ENCODE data around the gene RPL31. TPM values are rescaled to one million over a fixed set of nuclear protein-coding genes. Genes with fewer than 3 reads are reported as not detected.

Gene RPL31
- polyA plus RNA-seq, 1 of the 3 experiments (the other 2 are of a cell fraction), result 4,488 TPM

DNA sequence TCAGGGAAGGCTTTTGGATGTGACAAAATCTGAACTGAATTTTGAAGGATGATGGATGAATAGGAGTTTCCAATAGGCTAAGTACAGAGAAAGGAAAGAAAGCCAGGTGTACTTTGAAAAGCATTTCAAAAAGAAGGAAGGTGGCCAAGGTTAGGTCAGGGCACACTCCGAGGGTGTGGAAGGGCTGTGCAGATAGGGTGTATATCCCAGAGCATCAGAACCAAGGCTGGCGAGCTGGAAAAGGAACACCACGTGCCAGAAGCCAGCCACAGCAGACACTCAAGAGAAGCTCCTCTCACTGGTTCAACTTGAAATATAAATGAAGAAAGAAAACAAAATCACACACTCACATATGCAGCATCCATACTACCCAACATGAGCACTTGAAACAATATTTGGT is 51.0 kb downstream of the RPL31 start:
- WGBS (ENCODE audit: low lambda C conversion rate), result 91% methylated on average over 3 of the region's 3 CpGs

More for the DNA sequence above, 51.0 kb downstream of the RPL31 start:
- no peaks in the 10 kb centered on the region for H3K27me3 ChIP-seq (ENCODE audit: insufficient read depth)
- H3F3A ChIP-seq (replicated peaks; ENCODE audit: insufficient read depth), result no peaks in the 10 kb centered on the region
- H2AFZ ChIP-seq (ENCODE audit: low read depth), result no peak overlapping the region
- no peaks in the 10 kb centered on the region; a peak in 1 of 4 replicates for H3K4me1 ChIP-seq (ENCODE audit: control insufficient read depth in 1 of 2, insufficient read depth in 2 of 2, low read depth in 1 of 2, low read length in 1 of 2)
- CTCF ChIA-PET, result no interaction called here
- no peak overlapping the region for H3K27ac ChIP-seq (ENCODE audit: low read depth in 2 of 2, low read length in 1 of 2)
- H3K4me3 ChIP-seq (ENCODE audit: low read depth in 2 of 2, low read length in 1 of 2), result no peak overlapping the region
- no peak overlapping the region for H3K9ac ChIP-seq
- no peaks in the 10 kb centered on the region for H3K9me2 ChIP-seq
- H3K36me3 ChIP-seq (replicated peaks in 1 of 2; ENCODE audit: control insufficient read depth in 1 of 2, insufficient read depth in 2 of 2, low read length in 1 of 2), result no peaks in the 10 kb centered on the region
- POLR2A ChIA-PET, result no interaction called here
- TF ChIP-seq GATA2 (CRISPR knock-in tag; IDR thresholded peaks at IDR 0.05) (no peak), TEAD4 (IDR thresholded peaks at IDR 0.05; ENCODE audit: borderline replicate concordance, insufficient read depth) (no peak), FOXM1 (IDR thresholded peaks at IDR 0.05; ENCODE audit: low read depth) (no peak), PBX3 (IDR thresholded peaks at IDR 0.05) (no peak), MXI1 (IDR thresholded peaks at IDR 0.05; ENCODE audit: low read depth, low read length) (no peak), RAD21 (IDR thresholded peaks at IDR 0.05; ENCODE audit: low read length) (no peak), EP300 (IDR thresholded peaks at IDR 0.05; ENCODE audit: borderline replicate concordance in 1 of 2, low read depth in 1 of 2, low read length in 1 of 2) (no peak), FOXJ3 (CRISPR knock-in tag; IDR thresholded peaks at IDR 0.05) (no peak), ELF1 (IDR thresholded peaks at IDR 0.05) (no peak), IRF3 (IDR thresholded peaks at IDR 0.05; ENCODE audit: low read depth, low read length) (no peak), SIN3A (IDR thresholded peaks at IDR 0.05; ENCODE audit: borderline replicate concordance, low read depth, low read length) (no peak), RFX5 (IDR thresholded peaks at IDR 0.05; ENCODE audit: low read length) (no peak), USF2 (IDR thresholded peaks at IDR 0.05; ENCODE audit: borderline replicate concordance, low read depth, low read length) (no peak), FOSL2 (IDR thresholded peaks at IDR 0.05; ENCODE audit: borderline replicate concordance, low read depth) (no peak), SMC3 (IDR thresholded peaks at IDR 0.05; ENCODE audit: low read depth, low read length) (no peak), JUND (IDR thresholded peaks at IDR 0.05) (no peak), TCF12 (IDR thresholded peaks at IDR 0.05) (no peak), MAX (IDR thresholded peaks at IDR 0.05; ENCODE audit: low read depth) (no peak)
- TF ChIP-seq, protein P1, sequence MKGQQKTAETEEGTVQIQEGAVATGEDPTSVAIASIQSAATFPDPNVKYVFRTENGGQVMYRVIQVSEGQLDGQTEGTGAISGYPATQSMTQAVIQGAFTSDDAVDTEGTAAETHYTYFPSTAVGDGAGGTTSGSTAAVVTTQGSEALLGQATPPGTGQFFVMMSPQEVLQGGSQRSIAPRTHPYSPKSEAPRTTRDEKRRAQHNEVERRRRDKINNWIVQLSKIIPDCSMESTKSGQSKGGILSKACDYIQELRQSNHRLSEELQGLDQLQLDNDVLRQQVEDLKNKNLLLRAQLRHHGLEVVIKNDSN (IDR thresholded peaks at IDR 0.05; ENCODE audit: borderline replicate concordance, low read depth), result no peak
- DNase-seq, result no peak
- H3K4me2 ChIP-seq, result no peak overlapping the region
- no peaks in the 10 kb centered on the region for H4K20me1 ChIP-seq (ENCODE audit: insufficient read depth)
- no peaks in the 10 kb centered on the region for H3K79me2 ChIP-seq (ENCODE audit: insufficient read depth)
- H3K9me3 ChIP-seq, result no peaks in the 10 kb centered on the region

Other genes starting within 250 kb of the RPL31 start
- gene NPAS2, start 182.2 kb upstream of the RPL31 start, polyA plus RNA-seq (2012; rRNA removed), result 40.1 and 58.5 TPM in 2 replicates
- gene TBC1D8, start 149.1 kb downstream of the RPL31 start, polyA plus RNA-seq (2012; rRNA removed), result 5.3 and 7.0 TPM in 2 replicates

All from SK-N-SH (cell line).